Colonic mucosa (tissue), 4 donors: ENCODE results near the gene TMEM97. TPM values are rescaled to one million over a fixed set of nuclear protein-coding genes. Genes with fewer than 3 reads are reported as not detected.

Experiments used
- DNase-seq: peaks from one replicate; pipeline ENCODE4 v3.0.0-alpha.2; 2020
- H3K27ac ChIP-seq: fragments of 200-600 bp; one replicate; pipeline ENCODE4 v1.8.0; 2021
- H3K27me3 ChIP-seq: fragments of 200-600 bp; one replicate; pipeline ENCODE4 v1.8.0; 2021
- H3K36me3 ChIP-seq: fragments of 200-600 bp; one replicate; pipeline ENCODE4 v1.8.0; 2021
- H3K4me1 ChIP-seq: fragments of 200-600 bp; one replicate; pipeline ENCODE4 v1.8.0; 2021; ENCODE audit warnings: mild to moderate bottlenecking
- H3K4me3 ChIP-seq: fragments of 200-600 bp; one replicate; pipeline ENCODE4 v1.8.0; 2021
- H3K9ac ChIP-seq, 2 donors: one replicate each; pipeline ENCODE4 v1.7.0; 2013; ENCODE audit warnings: control low read depth in 2 of 2, low read depth in 2 of 2, low read length in 2 of 2
- H3K9me3 ChIP-seq: fragments of 200-600 bp; one replicate; pipeline ENCODE4 v1.8.0; 2021
- intact Hi-C: fragments of 100-400 bp; cut with DNase I; formaldehyde crosslinking; loops from one replicate; pipeline ENCODE4 v1.14.1; 2022
- total RNA-seq, 2 donors: library from RNA; stranded (reverse); fragmentation: NEBNext Ultra II Directional in 1 of 2; extraction: Animal tissue kit (Norgen Biotek cat#: 25700) in 1 of 2; gene quantifications; one replicate each; pipeline ENCODE4 v1.2.1, GENCODE V29; 2021
- TF ChIP-seq, protein P1 (sequence below): fragments of 200-600 bp; IDR thresholded peaks from one replicate; pipeline ENCODE4 v1.8.0; 2022; ENCODE audit warnings: antibody characterized with exemption, mild to moderate bottlenecking
- donor health status: healthy.
- donor health status: DM: no; HTN: no; CAD: no.
- donor health status: DM: no; HTN: no; CAD: no.

TMEM97 gene
- total RNA-seq, 2 donors from 2014 or later = 37.2 to 38.5 TPM

- no peak overlapping the region for H3K27ac ChIP-seq
- DNase-seq = no peak
- H3K36me3 ChIP-seq = peaks cover 10% of the 10 kb centered on the region
- H3K27me3 ChIP-seq = no peaks in the 10 kb centered on the region
- no peak overlapping the region for H3K9ac ChIP-seq
- H3K4me3 ChIP-seq = no peak overlapping the region
- H3K4me1 ChIP-seq = peaks cover 5% of the 10 kb centered on the region
- H3K9me3 ChIP-seq = no peaks in the 10 kb centered on the region
- TF ChIP-seq, protein P1, sequence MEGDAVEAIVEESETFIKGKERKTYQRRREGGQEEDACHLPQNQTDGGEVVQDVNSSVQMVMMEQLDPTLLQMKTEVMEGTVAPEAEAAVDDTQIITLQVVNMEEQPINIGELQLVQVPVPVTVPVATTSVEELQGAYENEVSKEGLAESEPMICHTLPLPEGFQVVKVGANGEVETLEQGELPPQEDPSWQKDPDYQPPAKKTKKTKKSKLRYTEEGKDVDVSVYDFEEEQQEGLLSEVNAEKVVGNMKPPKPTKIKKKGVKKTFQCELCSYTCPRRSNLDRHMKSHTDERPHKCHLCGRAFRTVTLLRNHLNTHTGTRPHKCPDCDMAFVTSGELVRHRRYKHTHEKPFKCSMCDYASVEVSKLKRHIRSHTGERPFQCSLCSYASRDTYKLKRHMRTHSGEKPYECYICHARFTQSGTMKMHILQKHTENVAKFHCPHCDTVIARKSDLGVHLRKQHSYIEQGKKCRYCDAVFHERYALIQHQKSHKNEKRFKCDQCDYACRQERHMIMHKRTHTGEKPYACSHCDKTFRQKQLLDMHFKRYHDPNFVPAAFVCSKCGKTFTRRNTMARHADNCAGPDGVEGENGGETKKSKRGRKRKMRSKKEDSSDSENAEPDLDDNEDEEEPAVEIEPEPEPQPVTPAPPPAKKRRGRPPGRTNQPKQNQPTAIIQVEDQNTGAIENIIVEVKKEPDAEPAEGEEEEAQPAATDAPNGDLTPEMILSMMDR = no peak
- intact Hi-C loops = no loop called here
Observed at GRCh38 chr17:28340374-28340773, 21.4 kb downstream of the TMEM97 start.

GRCh38 chr17:28341516-28341915, 22.5 kb downstream of the TMEM97 start:
- Histone ChIP-seq H3K27ac (no peak overlapping the region), H3K27me3 (no peaks in the 10 kb centered on the region), H3K4me1 (peaks cover 4% of the 10 kb centered on the region), H3K4me3 (no peak overlapping the region), H3K9me3 (no peaks in the 10 kb centered on the region), H3K9ac (no peak overlapping the region), H3K36me3 (peaks cover 14% of the 10 kb centered on the region)
- no peak for DNase-seq
- TF ChIP-seq, protein P1 = no peak
- intact Hi-C loops = no loop called here

- intact Hi-C loops = no loop called here
- no peak for DNase-seq
- Histone ChIP-seq H3K4me3 (no peak overlapping the region), H3K36me3 (peaks cover 14% of the 10 kb centered on the region), H3K27ac (no peak overlapping the region), H3K9me3 (no peaks in the 10 kb centered on the region), H3K4me1 (no peaks in the 10 kb centered on the region), H3K9ac (no peak overlapping the region), H3K27me3 (no peaks in the 10 kb centered on the region)
- TF ChIP-seq, protein P1 = no peak
Observed at GRCh38 chr17:28342313-28342712, 23.3 kb downstream of the TMEM97 start.

- TF ChIP-seq, protein P1 = no peak
- Histone ChIP-seq H3K9me3 (no peaks in the 10 kb centered on the region), H3K9ac (no peak overlapping the region), H3K27ac (no peak overlapping the region), H3K4me3 (no peak overlapping the region), H3K4me1 (no peaks in the 10 kb centered on the region), H3K36me3 (peaks cover 18% of the 10 kb centered on the region), H3K27me3 (no peaks in the 10 kb centered on the region)
- intact Hi-C loops = no loop called here
- no peak for DNase-seq
Observed at GRCh38 chr17:28343491-28343932, 24.5 kb downstream of the TMEM97 start.

GRCh38 chr17:28344011-28344410, 25.0 kb downstream of the TMEM97 start:
- Histone ChIP-seq H3K27me3 (no peaks in the 10 kb centered on the region), H3K4me3 (no peak overlapping the region), H3K9ac (no peak overlapping the region), H3K36me3 (peaks cover 18% of the 10 kb centered on the region), H3K4me1 (no peaks in the 10 kb centered on the region), H3K9me3 (no peaks in the 10 kb centered on the region), H3K27ac (no peak overlapping the region)
- intact Hi-C loops = no loop called here
- TF ChIP-seq, protein P1 = no peak
- no peak for DNase-seq
